Suprapubic skin (tissue), 4 donors: ENCODE data around the gene ZNF555. TPM values are rescaled to one million over a fixed set of nuclear protein-coding genes. Genes with fewer than 3 reads are reported as not detected.
"Not testable (repeated sequence)": the region's sequence is repeated elsewhere in the genome, so short reads cannot be mapped to it uniquely, and the experiment has no call there.

ENCODE experiments used
- DNase-seq, 2 donors: peaks; one replicate each; pipeline ENCODE4 v3.0.0-alpha.2; 2019; ENCODE audit warnings: low spot score in 2 of 2
- H3K27ac ChIP-seq: fragments of 200-600 bp; sonication (generic); one replicate; pipeline ENCODE4 v1.5.1; 2019
- H3K27me3 ChIP-seq: fragments of 200-600 bp; sonication (generic); one replicate; pipeline ENCODE4 v1.5.1; 2019
- H3K36me3 ChIP-seq: fragments of 200-600 bp; sonication (generic); one replicate; pipeline ENCODE4 v1.5.1; 2019
- H3K4me1 ChIP-seq: fragments of 200-600 bp; sonication (generic); one replicate; pipeline ENCODE4 v1.5.1; 2019
- H3K4me3 ChIP-seq: fragments of 200-600 bp; sonication (generic); one replicate; pipeline ENCODE4 v1.5.1; 2019; ENCODE audit warnings: mild to moderate bottlenecking
- H3K9me3 ChIP-seq: fragments of 200-600 bp; sonication (generic); one replicate; pipeline ENCODE4 v1.5.1; 2019
- CTCF ChIP-seq, 2 donors: fragments of 200-600 bp in 1 of 2; fragments of 450-650 bp in 1 of 2; sonication (generic) in 1 of 2; IDR thresholded peaks; one replicate each; pipeline ENCODE4 v1.5.1; 2016 to 2019; ENCODE audit warnings: antibody characterized with exemption in 2 of 2, mild to moderate bottlenecking in 1 of 2, moderate library complexity in 1 of 2
- EP300 ChIP-seq: sonication (generic); formaldehyde crosslinking; IDR thresholded peaks from one replicate; pipeline ENCODE4 v1.6.1; 2017; ENCODE audit warnings: antibody characterized with exemption
- POLR2A ChIP-seq, 2 donors: fragments of 450-650 bp; IDR thresholded peaks; one replicate each; pipeline ENCODE4 v1.6.1; 2017; ENCODE audit warnings: antibody characterized with exemption in 2 of 2, mild to moderate bottlenecking in 2 of 2, moderate library complexity in 2 of 2
- POLR2AphosphoS5 ChIP-seq, 3 donors: sonication (generic); formaldehyde crosslinking; IDR thresholded peaks; one replicate each; pipeline ENCODE4 v1.6.1; 2017; ENCODE audit warnings: antibody characterized with exemption in 3 of 3
- whole genome bisulfite sequencing: methylation state at CpG from one replicate; pipeline ENCODE4 v1.1.5; 2018; 5-methylcytosine and 5-hydroxymethylcytosine counted together
- total RNA-seq, 4 donors: library from RNA; depleted of rRNA; stranded (reverse); fragments of >200 nt; gene quantifications; one replicate each; pipeline ENCODE4 v1.1.0, GENCODE V29; 2016

ZNF555 gene
- total RNA-seq, 4 donors from 2014 or later: 2.5 to 7.6 (median 4.5) TPM

DNA sequence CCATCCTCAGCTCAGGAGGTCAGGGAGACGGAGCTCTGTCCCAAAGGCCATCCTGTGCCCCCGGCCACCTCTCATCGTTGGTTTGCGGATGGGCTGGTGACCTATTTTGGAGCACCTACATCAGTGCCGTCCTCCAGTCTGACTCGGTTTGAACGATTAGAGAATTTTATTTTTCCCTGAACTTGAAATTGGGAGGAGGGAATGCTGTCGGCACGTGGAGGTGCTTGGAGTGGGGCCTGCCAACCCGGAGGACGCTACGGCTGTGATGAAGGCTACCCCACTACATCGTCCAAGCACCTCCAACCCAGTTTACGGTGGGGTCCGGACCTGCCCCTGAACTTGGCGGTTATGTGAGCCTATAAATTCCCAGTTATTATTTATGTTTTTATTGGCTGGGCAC is 24.6 kb upstream of the ZNF555 start:
- TF ChIP-seq POLR2AphosphoS5 (IDR thresholded peaks at IDR 0.05) (no peak), POLR2A (IDR thresholded peaks at IDR 0.05) (no peak), EP300 (no peak), CTCF (IDR thresholded peaks at IDR 0.05) (no peak)
- H3K4me3 ChIP-seq: no peak overlapping the region

GRCh38 chr19:2817237-2817829 is 23.9 kb upstream of the ZNF555 start:
- H3K4me1 ChIP-seq: peaks cover 18% of the 10 kb centered on the region
- not testable (repeated sequence) for H3K4me3 ChIP-seq, H3K9me3 ChIP-seq, H3K27ac ChIP-seq, H3K27me3 ChIP-seq, DNase-seq, H3K36me3 ChIP-seq
- 77% methylated on average over 22 of the region's 22 CpGs for WGBS

More for the DNA sequence above, 24.6 kb upstream of the ZNF555 start:
- no peaks in the 10 kb centered on the region for H3K27me3 ChIP-seq
- 93% methylated on average over 16 of the region's 16 CpGs for WGBS
- H3K9me3 ChIP-seq: no peaks in the 10 kb centered on the region
- no peak overlapping the region for H3K27ac ChIP-seq
- H3K4me1 ChIP-seq: peaks cover 18% of the 10 kb centered on the region
- no peak for DNase-seq
- H3K36me3 ChIP-seq: peaks cover 6% of the 10 kb centered on the region

DNA sequence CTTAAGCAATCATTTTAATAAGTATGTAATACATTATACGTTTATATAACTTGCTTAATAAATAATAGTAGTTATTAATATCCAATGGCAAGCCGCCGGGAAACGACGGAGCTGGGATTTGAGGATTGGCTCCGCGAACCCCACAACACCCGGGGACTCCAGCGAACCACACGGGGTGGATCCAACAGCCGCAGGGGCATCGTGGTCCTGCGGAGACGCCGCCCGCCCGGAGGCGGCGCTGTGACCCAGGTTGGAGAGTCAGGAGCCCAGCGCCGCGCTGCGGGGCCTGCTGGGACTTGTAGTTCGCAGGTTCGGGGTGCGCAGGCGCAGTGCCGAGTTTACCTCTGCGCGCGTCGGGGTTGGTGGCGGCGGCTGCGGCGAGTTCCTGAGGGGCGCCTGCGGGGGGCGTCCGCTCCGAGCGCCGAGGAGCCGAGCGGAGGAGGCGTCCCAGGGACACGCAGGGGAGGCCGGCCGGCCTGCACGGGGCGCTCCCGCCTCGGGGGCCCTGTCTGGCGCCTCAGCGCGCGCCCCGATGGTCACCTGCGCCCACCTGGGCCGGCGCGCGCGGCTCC is 21.6 kb upstream of the ZNF555 start, which contains the start of gene ZNF554:
ZNF554 (plus strand) TSS at position 329 of the 572 bp plus-strand sequence; CDS start at position 533, 204 bp downstream.
- DNase-seq: peak; percentile 97 to 98
- Histone ChIP-seq H3K4me1 (peaks cover 18% of the 10 kb centered on the region), H3K27me3 (no peaks in the 10 kb centered on the region), H3K9me3 (no peaks in the 10 kb centered on the region), H3K27ac (peak within 1 kb of the TSS; percentile 59), H3K4me3 (peak within 1 kb of the TSS; percentile 100), H3K36me3 (peaks cover 7% of the 10 kb centered on the region)
- TF ChIP-seq CTCF (IDR thresholded peaks at IDR 0.05) (peak; percentile 91 to 97), EP300 (no peak), POLR2A (IDR thresholded peaks at IDR 0.05) (no peak), POLR2AphosphoS5 (IDR thresholded peaks at IDR 0.05) (no peak)
- WGBS: 1% methylated on average over 16 of the region's 64 CpGs

- Histone ChIP-seq H3K4me1 (peaks cover 18% of the 10 kb centered on the region), H3K36me3 (peaks cover 7% of the 10 kb centered on the region), H3K4me3 (peak overlapping the region; percentile 100), H3K9me3 (no peaks in the 10 kb centered on the region), H3K27ac (peak overlapping the region; percentile 59), H3K27me3 (no peaks in the 10 kb centered on the region)
- DNase-seq: no peak
- WGBS: 10% methylated on average over 11 of the region's 36 CpGs
- TF ChIP-seq CTCF (IDR thresholded peaks at IDR 0.05) (no peak), POLR2AphosphoS5 (IDR thresholded peaks at IDR 0.05) (no peak), EP300 (no peak), POLR2A (IDR thresholded peaks at IDR 0.05) (no peak)
Measured at GRCh38 chr19:2820112-2820702, 21.1 kb upstream of the ZNF555 start.

- no peak for TF ChIP-seq EP300
- Histone ChIP-seq H3K36me3 (peaks cover 13% of the 10 kb centered on the region), H3K27ac (no peak overlapping the region), H3K4me3 (no peak overlapping the region), H3K4me1 (peaks cover 18% of the 10 kb centered on the region), H3K27me3 (no peaks in the 10 kb centered on the region), H3K9me3 (no peaks in the 10 kb centered on the region)
- 83% methylated on average over 3 of the region's 5 CpGs for whole genome bisulfite sequencing
- no peak for DNase-seq
Measured at GRCh38 chr19:2822846-2823245, 18.4 kb upstream of the ZNF555 start.

GRCh38 chr19:2823646-2824045 is 17.6 kb upstream of the ZNF555 start:
- Histone ChIP-seq H3K36me3 (peaks cover 21% of the 10 kb centered on the region), H3K4me3 (no peak overlapping the region), H3K4me1 (peaks cover 18% of the 10 kb centered on the region), H3K27ac (no peak overlapping the region), H3K27me3 (no peaks in the 10 kb centered on the region), H3K9me3 (no peaks in the 10 kb centered on the region)
- DNase-seq: no peak
- TF ChIP-seq POLR2AphosphoS5 (IDR thresholded peaks at IDR 0.05) (no peak), EP300 (no peak), POLR2A (IDR thresholded peaks at IDR 0.05) (no peak), CTCF (IDR thresholded peaks at IDR 0.05) (no peak)
- WGBS: 68% methylated on average over 6 of the region's 9 CpGs
